WERI-Rb-1 (cell line): ENCODE results near the gene GMPR.

ENCODE experiments used
- DNase-seq: peaks from one replicate; pipeline ENCODE4 v3.0.0-alpha.2; 2020
- H3K27ac ChIP-seq: fragments of 250-450 bp; sonication (Bioruptor Pico); 2 replicates; pipeline ENCODE4 v1.5.1; 2020; ENCODE audit warnings: mild to moderate bottlenecking, moderate library complexity
- H3K27me3 ChIP-seq: fragments of 250-450 bp; sonication (Bioruptor Pico); 2 replicates; pipeline ENCODE4 v1.5.1; 2021; ENCODE audit warnings: mild to moderate bottlenecking, low read depth, moderate library complexity; ENCODE audit not compliant: insufficient read depth, severe bottlenecking
- H3K36me3 ChIP-seq: fragments of 250-450 bp; sonication (Bioruptor Pico); 2 replicates; pipeline ENCODE4 v1.5.1; 2020; ENCODE audit warnings: mild to moderate bottlenecking, moderate library complexity
- H3K4me3 ChIP-seq: 2 replicates; pipeline ENCODE4 v1.5.1; 2011; ENCODE audit warnings: low read depth, mild to moderate bottlenecking, control low read depth, low read length
- H3K9me3 ChIP-seq: fragments of 250-450 bp; sonication (Bioruptor Pico); 2 replicates; pipeline ENCODE4 v1.5.1; 2021; ENCODE audit warnings: mild to moderate bottlenecking, moderate library complexity; ENCODE audit not compliant: severe bottlenecking
- TF ChIP-seq, protein P1 (sequence below): IDR thresholded peaks from 2 replicates; pipeline ENCODE4 v1.5.1; 2011; ENCODE audit warnings: low read depth, mild to moderate bottlenecking, control low read depth, inconsistent platforms, low read length

GMPR gene

DNA sequence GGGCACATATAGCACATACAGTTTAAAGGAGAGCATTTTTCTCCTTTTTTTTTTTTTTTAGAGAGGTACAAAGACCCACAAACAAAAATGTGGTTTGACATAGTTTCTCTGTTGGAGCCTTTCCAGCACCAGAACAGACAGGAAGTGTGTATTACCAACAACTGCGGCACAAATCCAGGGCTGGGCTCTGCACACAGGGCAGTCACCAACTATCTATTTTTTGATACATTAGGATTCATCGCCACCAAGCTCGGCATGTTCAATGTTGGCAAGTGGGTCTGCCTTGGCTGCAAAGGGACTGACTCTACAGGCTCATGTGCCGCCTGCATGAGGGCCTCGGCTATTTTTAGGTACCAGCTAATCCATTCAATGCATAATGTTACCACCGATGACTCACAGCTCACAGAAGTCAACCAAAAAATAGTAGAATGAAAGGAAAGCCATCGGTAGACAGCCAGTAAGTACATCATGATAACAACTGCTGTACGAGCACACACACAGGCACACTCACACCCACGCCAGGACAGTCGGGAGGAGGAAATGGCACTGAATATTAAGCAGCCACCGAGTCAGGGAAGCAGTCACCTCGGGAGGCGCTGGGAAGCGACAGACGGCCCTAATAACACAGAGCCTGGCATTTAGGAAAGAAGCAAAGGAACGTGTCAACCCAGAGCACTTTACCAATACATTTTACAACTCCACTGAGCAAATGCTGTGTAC lies 81.6 kb downstream of the GMPR start:
- H3K4me3 ChIP-seq = peak overlapping the region; percentile 15
- H3K9me3 ChIP-seq = no peaks in the 10 kb centered on the region
- H3K27ac ChIP-seq = peak overlapping the region; percentile 79
- DNase-seq = peak; percentile 73
- H3K27me3 ChIP-seq = no peaks in the 10 kb centered on the region
- H3K36me3 ChIP-seq = no peaks in the 10 kb centered on the region
- TF ChIP-seq, protein P1, sequence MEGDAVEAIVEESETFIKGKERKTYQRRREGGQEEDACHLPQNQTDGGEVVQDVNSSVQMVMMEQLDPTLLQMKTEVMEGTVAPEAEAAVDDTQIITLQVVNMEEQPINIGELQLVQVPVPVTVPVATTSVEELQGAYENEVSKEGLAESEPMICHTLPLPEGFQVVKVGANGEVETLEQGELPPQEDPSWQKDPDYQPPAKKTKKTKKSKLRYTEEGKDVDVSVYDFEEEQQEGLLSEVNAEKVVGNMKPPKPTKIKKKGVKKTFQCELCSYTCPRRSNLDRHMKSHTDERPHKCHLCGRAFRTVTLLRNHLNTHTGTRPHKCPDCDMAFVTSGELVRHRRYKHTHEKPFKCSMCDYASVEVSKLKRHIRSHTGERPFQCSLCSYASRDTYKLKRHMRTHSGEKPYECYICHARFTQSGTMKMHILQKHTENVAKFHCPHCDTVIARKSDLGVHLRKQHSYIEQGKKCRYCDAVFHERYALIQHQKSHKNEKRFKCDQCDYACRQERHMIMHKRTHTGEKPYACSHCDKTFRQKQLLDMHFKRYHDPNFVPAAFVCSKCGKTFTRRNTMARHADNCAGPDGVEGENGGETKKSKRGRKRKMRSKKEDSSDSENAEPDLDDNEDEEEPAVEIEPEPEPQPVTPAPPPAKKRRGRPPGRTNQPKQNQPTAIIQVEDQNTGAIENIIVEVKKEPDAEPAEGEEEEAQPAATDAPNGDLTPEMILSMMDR = no peak

- Histone ChIP-seq H3K27ac (peak overlapping the region; percentile 79), H3K9me3 (peaks cover 1% of the 10 kb centered on the region), H3K4me3 (peak overlapping the region; percentile 15), H3K27me3 (no peaks in the 10 kb centered on the region), H3K36me3 (no peaks in the 10 kb centered on the region)
- peak; percentile 73 for DNase-seq
- TF ChIP-seq, protein P1 = no peak
These were observed 82.3 kb downstream of the GMPR start for GRCh38 chr6:16320533-16321340.

DNA sequence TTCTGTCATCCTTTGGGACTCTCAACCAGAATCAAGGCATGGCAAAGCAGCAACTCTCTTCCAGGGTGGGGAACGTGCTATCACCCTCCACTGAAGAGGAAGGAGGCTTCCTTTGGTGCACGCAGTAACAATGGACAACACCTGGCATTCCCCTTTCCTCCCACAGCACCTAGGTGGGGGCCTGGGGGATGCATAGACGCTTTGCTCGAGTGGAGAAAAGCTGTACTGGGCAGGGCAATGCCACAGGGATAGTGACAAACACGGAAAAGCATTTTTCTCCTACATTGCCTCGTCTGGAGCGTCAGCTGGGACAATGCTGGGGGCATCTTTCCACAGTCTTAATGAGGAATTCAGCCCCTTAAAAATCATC lies 82.9 kb downstream of the GMPR start:
- no peak overlapping the region for H3K27ac ChIP-seq
- TF ChIP-seq, protein P1 = no peak
- no peak for DNase-seq
- H3K9me3 ChIP-seq = peaks cover 7% of the 10 kb centered on the region
- H3K36me3 ChIP-seq = no peaks in the 10 kb centered on the region
- no peaks in the 10 kb centered on the region for H3K27me3 ChIP-seq
- H3K4me3 ChIP-seq = no peak overlapping the region

DNA sequence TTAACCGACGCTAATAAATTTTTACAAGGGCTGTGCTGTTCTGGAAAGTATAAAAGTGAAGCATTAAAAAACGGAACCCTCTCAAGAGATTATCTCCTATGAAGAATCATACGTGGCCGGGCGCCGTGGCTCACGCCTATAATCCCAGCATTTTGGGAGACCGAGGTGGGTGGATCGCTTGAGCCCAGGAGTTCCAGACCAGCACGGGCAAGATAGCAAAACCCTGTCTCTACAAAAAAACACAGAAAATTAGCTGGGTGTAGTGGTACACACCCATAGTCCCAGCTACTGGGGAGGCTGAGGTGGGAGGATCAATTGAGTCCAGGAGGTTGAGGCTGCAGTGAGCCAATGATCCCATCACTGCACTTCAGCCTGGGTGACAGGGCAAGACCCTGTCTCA lies 83.4 kb downstream of the GMPR start:
- DNase-seq = no peak
- TF ChIP-seq, protein P1 = no peak
- Histone ChIP-seq H3K4me3 (no peak overlapping the region), H3K36me3 (no peaks in the 10 kb centered on the region), H3K27ac (no peak overlapping the region), H3K27me3 (no peaks in the 10 kb centered on the region), H3K9me3 (peaks cover 8% of the 10 kb centered on the region)

- H3K36me3 ChIP-seq = no peaks in the 10 kb centered on the region
- H3K27me3 ChIP-seq = no peaks in the 10 kb centered on the region
- H3K4me3 ChIP-seq = no peak overlapping the region
- peak; percentile 63 for DNase-seq
- TF ChIP-seq, protein P1 = no peak
- H3K27ac ChIP-seq = peak overlapping the region; percentile 31
- peaks cover 8% of the 10 kb centered on the region for H3K9me3 ChIP-seq
These were observed 84.4 kb downstream of the GMPR start for GRCh38 chr6:16322666-16323312.
